Measurements from ENCODE around the gene SCYGR1. TPM values are rescaled to one million over a fixed set of nuclear protein-coding genes. Genes with fewer than 3 reads are reported as not detected.
A peak's percentile ranks its signal among the peaks of the same experiment; 100 is the strongest.

The SCYGR1 gene
- total RNA-seq, 2 experiments from 2014 or later = not detected

DNA sequence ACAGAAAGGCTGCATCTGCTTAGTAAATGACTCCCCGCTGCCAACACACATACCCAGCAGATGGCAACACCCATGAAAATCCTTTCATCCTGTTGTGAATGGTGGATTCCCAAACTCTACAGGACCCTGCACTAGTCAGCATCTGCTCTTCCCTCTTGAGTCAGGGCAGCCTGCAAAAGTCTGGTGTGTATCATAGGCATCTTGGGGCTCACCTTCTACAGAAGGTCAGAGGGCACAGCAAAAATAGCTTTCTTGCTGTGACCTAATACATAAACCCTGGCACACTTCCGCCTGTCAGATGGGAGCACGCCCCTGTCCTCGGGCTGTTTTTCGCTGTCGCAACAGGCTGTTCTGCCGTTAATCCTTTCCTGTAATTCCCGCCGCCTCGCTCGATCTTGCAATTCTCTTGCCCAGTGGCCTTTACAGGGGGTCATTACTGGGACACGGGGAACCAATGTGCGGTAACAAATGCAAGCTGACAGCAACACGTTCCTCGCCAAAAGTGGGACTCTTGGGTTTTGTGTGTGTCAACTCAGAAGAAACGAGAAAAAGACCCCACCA lies 19.9 kb upstream of the SCYGR1 start:
- H3K27ac Mint-ChIP-seq = no peak overlapping the region
- no peaks in the 10 kb centered on the region for H3K36me3 Mint-ChIP-seq (ENCODE audit: low read depth)
- H3K27me3 Mint-ChIP-seq = no peaks in the 10 kb centered on the region
- peaks cover 36% of the 10 kb centered on the region for H3K4me1 Mint-ChIP-seq (ENCODE audit: low read depth)
- no peak for TF ChIP-seq CTCF (IDR thresholded peaks at IDR 0.05)
- DNase-seq (peak in 2 of 14 experiments; percentile 50 to 67), ATAC-seq (ENCODE audit: poor library complexity) (no peak)
- Histone ChIP-seq H3K27me3 (ENCODE audit: control insufficient read depth in 1 of 2, insufficient read depth in 2 of 2, low read length in 2 of 2) (no peaks in the 10 kb centered on the region), H3K9me3 (ENCODE audit: control insufficient read depth in 1 of 2, insufficient read depth in 1 of 2, low read length in 2 of 2) (no peaks in the 10 kb centered on the region), H3K27ac (ENCODE audit: low read depth in 1 of 2, low read length in 2 of 2) (no peak overlapping the region), H3K4me3 (ENCODE audit: low read length) (no peak overlapping the region), H3K4me1 (ENCODE audit: insufficient read depth, low read length) (peaks cover 9% of the 10 kb centered on the region), H3K36me3 (ENCODE audit: insufficient read depth, low read length) (no peaks in the 10 kb centered on the region)
- H3K4me3 Mint-ChIP-seq = no peak overlapping the region
- no peaks in the 10 kb centered on the region for H3K9me3 Mint-ChIP-seq
- ChIA-PET POLR2A (no interaction called here), CTCF (no interaction called here)
- intact Hi-C loops (cut with DNase I, micrococcal nuclease) = loop anchor here in 1 of 2 experiments (2.0 kb wide), 1 partner anchor 361 kb away; no protein-coding TSS in a partner anchor

DNA sequence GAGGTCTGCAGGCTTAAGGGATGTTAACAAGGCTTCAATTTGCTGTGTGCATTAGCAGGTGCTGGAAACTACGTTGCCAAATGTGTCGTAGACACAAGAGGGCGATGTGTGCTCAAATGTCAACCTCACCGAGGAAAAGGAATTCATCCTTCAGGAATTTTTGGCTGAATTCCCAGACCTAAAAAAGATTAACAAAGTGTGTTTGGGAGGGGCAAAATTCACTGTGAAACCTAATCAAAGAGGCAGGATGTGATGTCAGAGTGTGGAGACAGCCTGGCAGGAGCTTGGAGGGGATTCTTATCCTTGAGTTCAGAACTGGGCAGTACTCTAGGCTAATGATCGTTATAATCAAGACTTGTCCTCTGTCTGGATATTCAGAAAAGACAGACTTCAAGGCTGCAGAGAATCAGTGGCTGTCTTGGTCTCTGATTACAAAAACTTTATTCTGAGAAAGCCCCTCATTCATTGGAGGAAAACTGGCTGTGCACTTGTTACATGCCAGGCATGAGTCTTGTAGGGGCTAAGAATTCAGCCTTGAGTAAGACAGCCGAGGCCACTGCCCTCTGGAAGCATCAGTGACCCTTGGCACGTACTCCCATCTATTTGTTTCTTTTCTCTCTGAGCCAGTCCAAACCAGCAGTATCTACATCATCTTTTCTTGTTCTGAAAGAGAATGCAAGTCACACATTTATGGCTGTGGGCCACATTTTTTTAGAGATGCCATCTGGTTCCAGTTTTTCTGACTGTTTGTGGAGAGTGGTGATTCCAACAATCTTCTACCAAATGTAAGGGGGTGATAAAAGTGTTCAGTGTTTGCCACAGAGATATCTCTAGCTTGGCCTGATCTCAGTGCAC lies 18.7 kb upstream of the SCYGR1 start:
- Mint-ChIP-seq H3K9me3 (no peaks in the 10 kb centered on the region), H3K4me1 (ENCODE audit: low read depth) (peaks cover 25% of the 10 kb centered on the region), H3K36me3 (ENCODE audit: low read depth) (no peaks in the 10 kb centered on the region), H3K27me3 (no peaks in the 10 kb centered on the region), H3K4me3 (no peak overlapping the region), H3K27ac (peak overlapping the region; percentile 22)
- no peaks in the 10 kb centered on the region for H3K9me3 ChIP-seq (ENCODE audit: control insufficient read depth in 1 of 2, insufficient read depth in 1 of 2, low read length in 2 of 2)
- ChIA-PET CTCF (no interaction called here), POLR2A (no interaction called here)
- no peaks in the 10 kb centered on the region for H3K27me3 ChIP-seq (ENCODE audit: control insufficient read depth in 1 of 2, insufficient read depth in 2 of 2, low read length in 2 of 2)
- H3K36me3 ChIP-seq (ENCODE audit: insufficient read depth, low read length) = no peaks in the 10 kb centered on the region
- peak in 2 of 14 experiments; percentile 15 to 17 for DNase-seq
- no peak overlapping the region for H3K27ac ChIP-seq (ENCODE audit: low read depth in 1 of 2, low read length in 2 of 2)
- H3K4me1 ChIP-seq (ENCODE audit: insufficient read depth, low read length) = peaks cover 9% of the 10 kb centered on the region
- intact Hi-C loops (cut with DNase I, micrococcal nuclease) = loop anchor here in 1 of 2 experiments (2.0 kb wide), 1 partner anchor 362 kb away; no protein-coding TSS in a partner anchor
- ATAC-seq (ENCODE audit: poor library complexity) = no peak
- no peak overlapping the region for H3K4me3 ChIP-seq (ENCODE audit: low read length)
- no peak for TF ChIP-seq CTCF (IDR thresholded peaks at IDR 0.05)

DNA sequence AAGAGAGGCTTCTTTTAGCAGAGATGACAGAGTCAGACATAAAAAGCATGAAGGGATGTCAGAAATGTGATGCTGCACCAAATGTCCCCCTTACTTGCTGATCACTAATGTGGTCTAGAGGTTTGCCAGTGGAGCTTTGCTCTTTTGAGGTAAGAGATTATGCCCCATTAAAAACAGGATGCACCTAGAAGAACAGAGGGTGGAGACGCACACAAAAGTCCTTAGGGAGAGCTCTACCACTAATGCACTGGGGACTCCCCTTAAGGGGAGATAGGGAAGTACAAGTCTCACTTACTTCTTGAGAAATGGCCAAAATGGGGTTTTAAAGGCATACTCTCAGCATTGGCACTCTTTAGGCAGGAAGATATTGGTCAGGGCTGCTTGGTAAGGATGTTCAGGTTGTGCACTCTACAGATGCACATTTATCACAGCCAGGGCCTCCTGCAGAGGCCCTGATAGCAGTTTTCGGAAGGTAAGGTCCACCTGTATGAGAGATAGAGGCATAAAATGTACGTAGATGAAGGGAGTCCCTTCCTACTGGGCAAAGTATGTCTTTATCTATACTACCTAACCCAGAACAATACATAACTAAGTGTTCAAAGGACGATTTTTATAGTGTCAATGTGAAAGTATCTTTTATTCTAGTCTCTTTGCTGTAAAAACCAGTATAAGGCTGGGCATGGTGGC lies 17.0 kb upstream of the SCYGR1 start:
- H3K36me3 ChIP-seq (ENCODE audit: insufficient read depth, low read length) = no peaks in the 10 kb centered on the region
- no peak overlapping the region for H3K27ac ChIP-seq (ENCODE audit: low read depth in 1 of 2, low read length in 2 of 2)
- TF ChIP-seq CTCF (IDR thresholded peaks at IDR 0.05) = no peak
- H3K4me1 Mint-ChIP-seq (ENCODE audit: low read depth) = peaks cover 19% of the 10 kb centered on the region
- H3K4me3 ChIP-seq (ENCODE audit: low read length) = no peak overlapping the region
- H3K9me3 ChIP-seq (ENCODE audit: control insufficient read depth in 1 of 2, insufficient read depth in 1 of 2, low read length in 2 of 2) = no peaks in the 10 kb centered on the region
- POLR2A ChIA-PET = no interaction called here
- no peaks in the 10 kb centered on the region for H3K36me3 Mint-ChIP-seq (ENCODE audit: low read depth)
- H3K9me3 Mint-ChIP-seq = no peaks in the 10 kb centered on the region
- peak; percentile 43 for ATAC-seq (ENCODE audit: poor library complexity)
- peaks cover 2% of the 10 kb centered on the region for H3K4me1 ChIP-seq (ENCODE audit: insufficient read depth, low read length)
- H3K4me3 Mint-ChIP-seq = no peak overlapping the region
- H3K27me3 ChIP-seq (ENCODE audit: control insufficient read depth in 1 of 2, insufficient read depth in 2 of 2, low read length in 2 of 2) = no peaks in the 10 kb centered on the region
- H3K27me3 Mint-ChIP-seq = no peaks in the 10 kb centered on the region
- no peak overlapping the region for H3K27ac Mint-ChIP-seq
- intact Hi-C loops (cut with DNase I, micrococcal nuclease) = no loop called here
- CTCF ChIA-PET = no interaction called here
- peak in 2 of 14 experiments; percentile 24 to 26 for DNase-seq

Data from CD4-positive, alpha-beta T cell (primary cell).